IMR-90 (cell line): Measurements from ENCODE around the gene FER1L5. TPM values are rescaled to one million over a fixed set of nuclear protein-coding genes. Genes with fewer than 3 reads are reported as not detected.

Source experiments
- ATAC-seq: fragments of 200-7000 bp; cut with Tn5 transposase; 2 replicates; pipeline ENCODE4 v1.9.1; 2020; ENCODE audit warnings: low read depth, mild to moderate bottlenecking, moderate library complexity
- BruUV-seq: library from RNA; stranded (reverse); fragments of 400-500 nt; replicated peaks from 2 replicates; lab custom pipeline; 2021; lab: Mats Ljungman, UMichigan
- CTCF ChIA-PET: fragments of 300-600 bp; formaldehyde crosslinking; extraction: SDS; loops from one replicate; lab custom pipeline; 2021; ENCODE audit warnings: antibody characterized with exemption; lab: Yijun Ruan, JAX
- POLR2A ChIA-PET: fragments of 300-600 bp; sonication (Branson Sonifier 250); formaldehyde crosslinking; loops from one replicate; lab custom pipeline; 2022; ENCODE audit warnings: antibody characterized with exemption; ENCODE audit not compliant: unreplicated experiment; lab: Charles Lee
- DNase-seq: peaks from one replicate; pipeline ENCODE4 v3.0.0; 2013
- H2AFZ ChIP-seq: replicated peaks from 2 replicates; pipeline ENCODE3; 2013; ENCODE audit warnings: low read length, mild to moderate bottlenecking; ENCODE audit not compliant: poor library complexity
- H2AK5ac ChIP-seq: 2 replicates; pipeline ENCODE4 v1.6.1; 2013; ENCODE audit warnings: low read depth, low read length, inconsistent platforms
- H2AK9ac ChIP-seq: replicated peaks from 2 replicates; pipeline ENCODE3; 2013; ENCODE audit warnings: mild to moderate bottlenecking, low read depth, low read length, moderate library complexity; ENCODE audit not compliant: poor library complexity
- H2BK120ac ChIP-seq: 2 replicates; pipeline ENCODE4 v1.6.1; 2013; ENCODE audit warnings: low read depth, low read length, inconsistent platforms
- H2BK15ac ChIP-seq: 3 replicates; pipeline ENCODE4 v1.6.1; 2013; ENCODE audit warnings: low read depth, low read length, inconsistent platforms
- H2BK20ac ChIP-seq: 2 replicates; pipeline ENCODE4 v1.6.1; 2013; ENCODE audit warnings: low read depth, mild to moderate bottlenecking, inconsistent platforms, low read length, moderate library complexity
- H2BK5ac ChIP-seq: 2 replicates; pipeline ENCODE4 v1.6.1; 2013; ENCODE audit warnings: mild to moderate bottlenecking, low read depth, low read length, inconsistent platforms; ENCODE audit not compliant: poor library complexity, severe bottlenecking
- H3K14ac ChIP-seq: replicated peaks from 2 replicates; pipeline ENCODE4 v1.6.1; 2013; ENCODE audit warnings: low read depth, low read length, inconsistent platforms
- H3K18ac ChIP-seq: 2 replicates; pipeline ENCODE4 v1.6.1; 2013; ENCODE audit warnings: low read depth, low read length, control low read depth
- H3K23ac ChIP-seq: 2 replicates; pipeline ENCODE4 v1.6.1; 2013; ENCODE audit warnings: low read depth, low read length, inconsistent platforms
- H3K27ac ChIP-seq: 2 replicates; pipeline ENCODE4 v1.5.1; 2013; ENCODE audit warnings: mild to moderate bottlenecking, control low read depth, low read length; ENCODE audit not compliant: insufficient read depth
- H3K27me3 ChIP-seq: 2 replicates; pipeline ENCODE4 v1.6.1; 2013; ENCODE audit warnings: low read length; ENCODE audit not compliant: control insufficient read depth, insufficient read depth
- H3K36me3 ChIP-seq: 2 replicates; pipeline ENCODE4 v1.6.1; 2013; ENCODE audit warnings: low read length, mixed read lengths; ENCODE audit not compliant: control insufficient read depth, insufficient read depth
- H3K4ac ChIP-seq: 2 replicates; pipeline ENCODE4 v1.6.1; 2013; ENCODE audit warnings: low read depth, low read length, inconsistent platforms
- H3K4me1 ChIP-seq: 2 replicates; pipeline ENCODE4 v1.6.1; 2013; ENCODE audit warnings: low read length, mixed read lengths; ENCODE audit not compliant: control insufficient read depth, insufficient read depth
- H3K4me2 ChIP-seq: 2 replicates; pipeline ENCODE4 v1.6.1; 2013; ENCODE audit warnings: low read depth, mild to moderate bottlenecking, control low read depth, low read length, moderate library complexity
- H3K4me3 ChIP-seq: 2 replicates; pipeline ENCODE4 v1.5.1; 2013; ENCODE audit warnings: low read depth, mild to moderate bottlenecking, control low read depth, low read length, moderate library complexity; ENCODE audit not compliant: insufficient read depth
- H3K56ac ChIP-seq: 2 replicates; pipeline ENCODE4 v1.6.1; 2013; ENCODE audit warnings: low read length, inconsistent platforms; ENCODE audit not compliant: insufficient read depth; ENCODE audit errors: extremely low read depth
- H3K79me1 ChIP-seq, 2 experiments: 2 replicates each; pipeline ENCODE4 v1.6.1; 2013; ENCODE audit warnings: low read length in 2 of 2, inconsistent platforms in 1 of 2, low read depth in 1 of 2
- H3K9ac ChIP-seq: 2 replicates; pipeline ENCODE4 v1.6.1; 2013; ENCODE audit warnings: low read depth, low read length, control low read depth
- H3K9me1 ChIP-seq: 2 replicates; pipeline ENCODE4 v1.6.1; 2013; ENCODE audit warnings: low read length, inconsistent platforms; ENCODE audit not compliant: insufficient read depth
- H3K9me3 ChIP-seq: 2 replicates; pipeline ENCODE4 v1.6.1; 2013; ENCODE audit warnings: low read length; ENCODE audit not compliant: control insufficient read depth, insufficient read depth
- H4K20me1 ChIP-seq: 2 replicates; pipeline ENCODE4 v1.6.1; 2013; ENCODE audit warnings: low read length, inconsistent platforms; ENCODE audit not compliant: insufficient read depth
- H4K5ac ChIP-seq: 2 replicates; pipeline ENCODE4 v1.6.1; 2013; ENCODE audit warnings: mild to moderate bottlenecking, low read depth, low read length, control low read depth
- H4K8ac ChIP-seq, 2 experiments: 2 replicates each; pipeline ENCODE4 v1.6.1; 2013; ENCODE audit warnings: low read depth in 2 of 2, low read length in 2 of 2, control low read depth in 1 of 2, inconsistent platforms in 1 of 2
- H4K91ac ChIP-seq: 2 replicates; pipeline ENCODE4 v1.6.1; 2013; ENCODE audit warnings: low read depth, low read length, inconsistent platforms; ENCODE audit not compliant: insufficient read depth
- CHD1 ChIP-seq: IDR thresholded peaks from 2 replicates; pipeline ENCODE4 v1.6.1; 2012; ENCODE audit warnings: low read depth, low read length, improper control_type of control experiment
- FOS ChIP-seq: fragments of 150-350 bp; IDR thresholded peaks from 2 replicates; pipeline ENCODE4 v1.6.1; 2016; ENCODE audit warnings: low read depth, low read length
- MAZ ChIP-seq: IDR thresholded peaks from 2 replicates; pipeline ENCODE4 v1.6.1; 2012; ENCODE audit warnings: low read depth, mild to moderate bottlenecking, low read length, improper control_type of control experiment, moderate library complexity, borderline replicate concordance
- NFE2L2 ChIP-seq: fragments of 150-350 bp; IDR thresholded peaks from 2 replicates; pipeline ENCODE4 v1.6.1; 2016; ENCODE audit warnings: low read depth, mild to moderate bottlenecking, low read length
- POLR2A ChIP-seq: IDR thresholded peaks from 2 replicates; pipeline ENCODE4 v1.6.1; 2012; ENCODE audit warnings: mild to moderate bottlenecking, low read depth, low read length
- RAD21 ChIP-seq: IDR thresholded peaks from 2 replicates; pipeline ENCODE4 v1.6.1; 2012; ENCODE audit warnings: low read length, improper control_type of control experiment
- RCOR1 ChIP-seq: IDR thresholded peaks from 2 replicates; pipeline ENCODE4 v1.6.1; 2012; ENCODE audit warnings: mild to moderate bottlenecking, low read length, improper control_type of control experiment; ENCODE audit not compliant: insufficient replicate concordance
- RFX5 ChIP-seq: IDR thresholded peaks from 2 replicates; pipeline ENCODE4 v1.8.0; 2012; ENCODE audit warnings: low read depth, mild to moderate bottlenecking, low read length, moderate library complexity
- SMC3 ChIP-seq: fragments of 150-350 bp; IDR thresholded peaks from 2 replicates; pipeline ENCODE4 v1.6.1; 2016; ENCODE audit warnings: low read depth, mild to moderate bottlenecking, antibody characterized with exemption, low read length, moderate library complexity
- WGBS, 2 experiments: methylation state at CpG; one replicate each; pipeline versions ENCODE4 v1.1.5 to v1.1.7; 2013; ENCODE audit warnings: missing lambda C conversion rate in 2 of 2; ENCODE audit not compliant: insufficient read length in 1 of 2; ENCODE audit errors: extremely low coverage in 2 of 2; 5-methylcytosine and 5-hydroxymethylcytosine counted together
- dilution Hi-C: fragments of 300-500 bp; cut with HindIII; formaldehyde crosslinking; loops from one replicate; pipeline ENCODE4 v1.14.3; 2018; ENCODE audit warnings: low sequenced_read_pairs; ENCODE audit not compliant: unreplicated experiment
- in situ Hi-C: fragments of 300-500 bp; cut with MboI; formaldehyde crosslinking; loops from 3 replicates; pipeline ENCODE4 v1.14.3; 2019; ENCODE audit warnings: low sequenced_read_pairs, inconsistent platforms, mixed read lengths
- intact Hi-C: fragments of 100-400 bp; cut with micrococcal nuclease; formaldehyde crosslinking; loops from 2 replicates; pipeline ENCODE4 v1.10.0; 2022
- polyA plus RNA-seq, 3 experiments: library from polyadenylated mRNA; depleted of rRNA; stranded (reverse); fragments of >200 nt; gene quantifications; 2 replicates each; pipeline ENCODE4 v1.2.3, GENCODE V29; 2012; ENCODE audit warnings: low replicate concordance in 1 of 3
- total RNA-seq: library from RNA; depleted of rRNA; stranded (reverse); fragments of >200 nt; gene quantifications from 2 replicates; pipeline ENCODE4 v1.2.3, GENCODE V29; 2012
- TF ChIP-seq, protein P1 (sequence below): fragments of 150-350 bp; IDR thresholded peaks from 2 replicates; pipeline ENCODE4 v1.6.1; 2017; ENCODE audit warnings: mild to moderate bottlenecking, antibody characterized with exemption, low read length, low read depth

FER1L5 gene
- total and polyA plus RNA-seq, 2 of the 4 experiments (the other 2 are of a cell fraction) = 0.15 to 0.36 TPM

DNA sequence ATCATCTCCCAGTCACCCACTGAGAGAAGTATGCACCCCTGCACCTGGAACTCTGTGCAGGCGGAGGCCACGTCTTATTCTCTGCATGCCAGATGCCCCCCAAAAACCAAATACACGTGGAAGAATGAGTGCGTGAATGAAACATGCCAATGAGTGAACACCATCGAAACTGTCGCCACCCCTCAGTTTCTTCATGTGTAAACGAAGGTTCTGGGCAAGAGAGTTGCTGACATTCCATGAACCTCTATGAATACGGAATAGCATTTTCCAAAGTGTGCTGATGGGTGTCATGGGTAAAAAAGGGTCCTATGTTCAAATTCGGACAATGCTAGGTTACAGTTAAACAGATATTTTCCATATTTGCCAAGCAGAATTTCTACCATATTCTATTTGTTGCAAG is 19.8 kb downstream of the FER1L5 start:
- 0 out of 2 replicates have a peak overlapping the region, but pooled peaks have one; percentile 3 for H3K4ac ChIP-seq
- H4K8ac ChIP-seq = no peak overlapping the region
- DNase-seq = no peak
- 0 out of 4 replicates have a peak, but pooled peaks cover 0 to 5% of the 10 kb centered on the region in 2 experiments for H3K79me1 ChIP-seq
- H3K36me3 ChIP-seq = no peaks in the 10 kb centered on the region
- H4K91ac ChIP-seq = no peak overlapping the region
- no peak overlapping the region for H2AFZ ChIP-seq
- no peak overlapping the region for H2AK5ac ChIP-seq
- H3K23ac ChIP-seq = no peak overlapping the region
- no TSS peak for BruUV-seq
- no peak overlapping the region for H2BK120ac ChIP-seq
- no peak overlapping the region for H3K4me3 ChIP-seq
- H3K4me2 ChIP-seq = no peak overlapping the region
- no peak overlapping the region for H4K5ac ChIP-seq
- POLR2A ChIA-PET = no interaction called here
- no peak overlapping the region for H2BK15ac ChIP-seq
- CTCF ChIA-PET = no interaction called here
- no peaks in the 10 kb centered on the region for H3K9me3 ChIP-seq
- no peak overlapping the region for H3K27ac ChIP-seq
- no peak overlapping the region for H3K9ac ChIP-seq
- no peaks in the 10 kb centered on the region for H4K20me1 ChIP-seq
- no peak for TF ChIP-seq RFX5
- no peak for TF ChIP-seq NFE2L2
- no peak for TF ChIP-seq CHD1
- TF ChIP-seq SMC3 = no peak
- TF ChIP-seq MAZ = no peak
- TF ChIP-seq, protein P1, sequence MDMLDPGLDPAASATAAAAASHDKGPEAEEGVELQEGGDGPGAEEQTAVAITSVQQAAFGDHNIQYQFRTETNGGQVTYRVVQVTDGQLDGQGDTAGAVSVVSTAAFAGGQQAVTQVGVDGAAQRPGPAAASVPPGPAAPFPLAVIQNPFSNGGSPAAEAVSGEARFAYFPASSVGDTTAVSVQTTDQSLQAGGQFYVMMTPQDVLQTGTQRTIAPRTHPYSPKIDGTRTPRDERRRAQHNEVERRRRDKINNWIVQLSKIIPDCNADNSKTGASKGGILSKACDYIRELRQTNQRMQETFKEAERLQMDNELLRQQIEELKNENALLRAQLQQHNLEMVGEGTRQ = no peak
- no peak for TF ChIP-seq RAD21
- TF ChIP-seq POLR2A = no peak
- no peak for TF ChIP-seq RCOR1
- no peak for TF ChIP-seq FOS
- no peak for ATAC-seq
- no peak overlapping the region for H3K56ac ChIP-seq
- intact Hi-C loops (no loop called here), in situ Hi-C loops (no loop called here), dilution Hi-C loops (no loop called here)
- H3K14ac ChIP-seq = no peak overlapping the region
- H2BK20ac ChIP-seq = no peak overlapping the region
- H2AK9ac ChIP-seq = no peak overlapping the region
- H3K18ac ChIP-seq = no peak overlapping the region
- no peak overlapping the region for H2BK5ac ChIP-seq
- peaks cover 7% of the 10 kb centered on the region for H3K9me1 ChIP-seq
- no peaks in the 10 kb centered on the region for H3K27me3 ChIP-seq
- WGBS, 2 experiments = 95% methylated on average over 3 of the region's 9 CpGs; no CpG with 5 or more reads in 1 of the 2 experiments
- peaks cover 4% of the 10 kb centered on the region for H3K4me1 ChIP-seq
